ENCODE results near the gene AEBP1. TPM values are rescaled to one million over a fixed set of nuclear protein-coding genes. Genes with fewer than 3 reads are reported as not detected.
"Not testable (repeated sequence)": the region's sequence is repeated elsewhere in the genome, so short reads cannot be mapped to it uniquely, and the experiment has no call there.

Gene AEBP1
- total RNA-seq, 2 donors from 2014 or later: 1.2 to 5.3 TPM

DNA sequence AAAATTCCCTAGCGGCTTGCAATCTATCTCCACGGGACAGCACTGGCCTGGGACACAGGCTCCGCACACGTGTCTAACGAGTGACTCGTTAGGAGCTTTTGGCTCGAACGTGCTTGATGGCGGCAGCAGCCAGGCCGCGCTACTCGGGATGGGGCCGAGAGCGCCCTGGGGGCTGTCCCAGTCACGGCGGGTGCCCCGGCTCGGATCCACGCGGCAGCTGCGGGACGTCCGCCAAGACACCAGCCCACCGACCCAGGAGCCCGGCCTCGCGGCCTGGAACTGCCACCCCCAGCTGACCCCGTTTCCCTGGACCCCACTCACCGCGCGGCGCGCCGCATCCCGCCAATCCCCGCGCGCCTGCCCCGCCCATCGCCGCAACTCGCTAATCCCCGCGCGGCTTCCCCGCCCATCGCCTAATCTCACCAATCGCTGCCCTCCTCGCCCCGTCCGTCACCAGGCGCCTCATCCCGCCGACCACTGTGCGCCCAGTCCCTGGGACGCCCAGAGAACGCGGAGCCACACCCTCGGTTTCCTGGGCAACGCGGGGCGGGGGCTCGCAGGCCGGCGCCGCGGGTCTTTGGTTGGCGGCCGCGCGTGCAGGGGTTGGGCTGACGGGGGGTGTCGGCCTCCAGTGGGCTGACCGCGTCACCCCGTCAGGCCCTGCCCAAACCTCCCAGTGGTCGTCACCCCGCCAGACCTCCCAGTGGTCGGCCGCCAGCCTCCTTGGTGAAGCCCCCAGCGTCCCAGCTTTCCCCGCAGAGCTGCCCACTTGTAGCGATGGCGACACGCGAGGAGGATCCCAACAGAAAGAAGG is 19.3 kb downstream of the AEBP1 start, which contains the start of gene POLD2:
Gene POLD2 (minus strand): TSS at position 359 of the 814 bp plus-strand sequence. CDS start 1,495 bp downstream, outside the sequence.
- Mint-ChIP-seq H3K36me3 (ENCODE audit: low read depth) (peaks cover 44% of the 10 kb centered on the region), H3K4me1 (peaks cover 20% of the 10 kb centered on the region), H3K4me3 (peak within 1 kb of the TSS; percentile 85), H3K27ac (peak within 1 kb of the TSS; percentile 93), H3K9me3 (no peaks in the 10 kb centered on the region), H3K27me3 (no peaks in the 10 kb centered on the region)
- ATAC-seq (replicated peaks): peak; percentile 100

DNA sequence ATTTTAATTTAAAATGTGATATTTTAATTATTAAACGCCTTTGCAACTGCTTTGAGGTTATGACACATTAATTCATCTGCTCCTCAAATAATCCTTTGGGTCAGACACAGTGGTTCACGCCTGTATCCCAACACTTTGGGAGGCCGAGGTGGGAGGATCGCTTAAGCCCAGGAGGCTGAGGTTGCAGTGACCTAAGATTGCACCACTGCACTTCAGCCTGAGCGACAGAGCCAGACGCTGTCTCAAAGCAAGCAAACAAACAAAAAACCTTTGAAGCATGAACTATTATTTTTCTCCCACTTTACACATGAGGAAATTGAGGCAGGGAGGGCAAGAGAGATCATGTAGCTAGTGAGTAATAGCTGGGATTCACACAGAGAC is 20.7 kb downstream of the AEBP1 start:
- peak overlapping the region; percentile 85 for H3K4me3 Mint-ChIP-seq
- peaks cover 16% of the 10 kb centered on the region for H3K4me1 Mint-ChIP-seq
- no peaks in the 10 kb centered on the region for H3K9me3 Mint-ChIP-seq
- no peak overlapping the region for H3K27ac Mint-ChIP-seq
- peaks cover 29% of the 10 kb centered on the region for H3K36me3 Mint-ChIP-seq (ENCODE audit: low read depth)
- H3K27me3 Mint-ChIP-seq: no peaks in the 10 kb centered on the region
- no peak for ATAC-seq (replicated peaks)

DNA sequence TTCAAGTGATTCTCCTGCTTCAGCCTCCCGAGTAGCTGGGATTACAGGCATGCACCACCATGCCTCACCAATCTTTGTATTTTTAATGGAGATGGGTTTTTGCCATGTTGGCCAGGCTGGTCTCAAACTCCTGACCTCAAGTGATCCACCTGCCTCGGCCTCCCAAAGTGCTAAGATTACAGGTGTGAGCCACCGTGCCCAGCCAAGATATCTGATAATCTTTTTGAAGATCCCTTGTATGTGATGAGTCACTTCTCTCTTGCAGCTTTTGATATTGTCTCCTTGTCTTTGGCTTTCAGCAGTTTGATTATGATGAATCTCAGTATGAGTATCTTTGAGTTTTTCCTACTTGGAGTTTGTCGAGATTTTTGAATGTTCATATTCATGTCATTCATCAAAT is 22.4 kb downstream of the AEBP1 start:
- H3K27me3 Mint-ChIP-seq; H3K27ac Mint-ChIP-seq; H3K4me3 Mint-ChIP-seq; H3K9me3 Mint-ChIP-seq; ATAC-seq (replicated peaks): not testable (repeated sequence)
- H3K36me3 Mint-ChIP-seq (ENCODE audit: low read depth): peaks cover 12% of the 10 kb centered on the region
- peaks cover 10% of the 10 kb centered on the region for H3K4me1 Mint-ChIP-seq

DNA sequence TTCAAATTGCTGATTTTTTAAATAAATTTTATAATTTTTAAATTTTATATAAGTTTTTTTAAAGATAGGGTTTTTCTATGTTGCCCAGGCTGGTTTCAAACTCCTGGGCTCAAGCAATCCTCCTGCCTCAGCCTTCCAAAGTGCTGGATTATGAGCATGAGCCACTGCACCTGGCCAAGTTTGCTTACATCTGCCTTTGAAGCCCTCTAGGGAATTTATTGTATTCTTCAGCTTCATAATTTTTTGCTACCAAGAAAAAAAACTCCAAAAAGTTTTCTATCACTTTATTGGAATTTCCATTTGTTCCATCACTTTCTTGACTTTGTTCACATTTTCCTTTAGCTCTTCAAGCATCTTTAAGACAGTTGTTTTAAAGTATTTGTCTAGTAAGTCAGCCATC is 23.0 kb downstream of the AEBP1 start:
- peaks cover 10% of the 10 kb centered on the region for H3K4me1 Mint-ChIP-seq
- no peak for ATAC-seq (replicated peaks)
- no peak overlapping the region for H3K4me3 Mint-ChIP-seq
- no peaks in the 10 kb centered on the region for H3K9me3 Mint-ChIP-seq
- no peaks in the 10 kb centered on the region for H3K27me3 Mint-ChIP-seq
- H3K36me3 Mint-ChIP-seq (ENCODE audit: low read depth): peaks cover 7% of the 10 kb centered on the region
- no peak overlapping the region for H3K27ac Mint-ChIP-seq

DNA sequence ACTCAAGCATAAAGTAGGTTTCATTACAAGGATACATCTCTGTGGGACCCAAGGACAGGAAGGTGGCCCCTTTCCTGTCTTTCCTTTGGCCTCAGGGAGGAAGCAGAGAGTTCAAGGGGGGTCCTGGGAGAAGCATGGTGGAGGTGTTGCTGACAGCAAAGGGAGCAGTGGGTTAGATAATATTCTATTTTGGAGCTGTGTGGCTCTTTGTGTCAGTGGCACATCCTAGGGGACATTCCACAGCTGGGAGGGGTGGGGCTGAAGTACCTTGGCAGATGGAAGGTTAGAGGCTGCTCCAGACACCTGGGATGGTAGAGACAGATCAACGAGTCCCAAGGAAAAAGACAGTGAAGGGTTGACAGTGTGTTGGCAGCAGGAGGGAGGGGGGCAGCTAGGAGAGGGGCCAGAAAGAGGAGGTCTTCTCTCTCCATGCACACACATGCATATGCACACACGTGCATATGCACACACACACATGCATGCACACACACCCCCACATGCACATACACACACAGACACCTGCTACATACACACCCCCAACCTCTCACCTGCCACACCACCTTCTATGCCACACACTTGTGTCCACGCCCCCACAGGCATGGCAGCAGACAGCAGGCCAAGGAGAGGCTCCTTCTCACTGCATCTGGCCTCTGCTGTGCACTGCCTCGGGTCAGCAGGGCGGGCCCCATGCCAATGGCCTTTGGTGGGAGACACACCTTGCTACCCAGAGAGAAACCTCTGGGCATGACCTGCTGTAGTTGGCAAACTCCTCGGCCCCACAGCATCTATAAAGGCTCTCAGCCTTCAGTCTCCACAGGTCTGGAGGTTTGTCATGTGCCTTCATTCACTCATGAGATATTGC is 24.8 kb downstream of the AEBP1 start:
- Mint-ChIP-seq H3K27ac (peak overlapping the region; percentile 54), H3K4me3 (no peak overlapping the region), H3K9me3 (no peaks in the 10 kb centered on the region), H3K27me3 (no peaks in the 10 kb centered on the region), H3K36me3 (ENCODE audit: low read depth) (no peaks in the 10 kb centered on the region), H3K4me1 (peaks cover 3% of the 10 kb centered on the region)
- no peak for ATAC-seq (replicated peaks)

DNA sequence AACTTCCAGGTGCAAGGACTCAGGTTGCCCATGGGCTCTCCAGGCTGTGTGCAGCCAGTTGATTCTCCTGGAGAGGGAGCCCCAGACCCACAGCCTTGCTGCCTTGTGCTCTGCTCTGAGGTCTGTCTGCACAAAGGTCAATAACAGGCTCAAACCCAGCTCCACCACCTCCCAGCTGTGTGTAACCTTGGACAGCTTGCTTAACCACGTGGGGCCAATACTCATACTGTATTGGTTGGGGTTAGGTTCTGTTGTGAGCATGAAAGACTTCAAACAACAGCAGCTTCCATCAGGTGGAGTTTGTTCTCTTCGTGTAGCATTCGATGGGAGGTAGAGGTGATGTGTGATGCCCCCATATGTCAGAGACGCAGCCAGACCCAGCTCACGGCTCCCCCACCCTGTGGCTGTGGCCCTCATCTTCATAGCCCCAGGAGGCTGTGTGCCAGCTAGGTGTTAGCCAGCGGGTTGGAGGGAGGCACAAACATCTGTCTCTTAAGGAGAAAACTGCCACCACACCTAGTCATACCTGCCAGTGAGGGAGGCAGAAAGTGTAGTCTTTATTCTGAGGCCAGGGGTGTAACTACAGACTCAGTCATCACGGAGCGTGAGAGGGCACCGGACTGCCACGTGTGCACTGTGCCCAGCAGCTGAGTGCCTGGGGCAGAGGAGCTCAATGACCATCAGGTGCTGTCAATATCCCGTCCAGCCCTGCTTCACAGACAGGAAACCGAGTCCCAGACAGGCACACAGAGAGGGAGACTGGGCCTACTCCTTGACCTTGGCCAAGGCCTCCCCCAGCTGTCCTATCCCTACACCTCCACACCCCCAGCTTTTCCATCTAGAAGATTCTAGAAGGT is 27.3 kb downstream of the AEBP1 start:
- Mint-ChIP-seq H3K27ac (peak overlapping the region; percentile 75), H3K9me3 (no peaks in the 10 kb centered on the region)

DNA sequence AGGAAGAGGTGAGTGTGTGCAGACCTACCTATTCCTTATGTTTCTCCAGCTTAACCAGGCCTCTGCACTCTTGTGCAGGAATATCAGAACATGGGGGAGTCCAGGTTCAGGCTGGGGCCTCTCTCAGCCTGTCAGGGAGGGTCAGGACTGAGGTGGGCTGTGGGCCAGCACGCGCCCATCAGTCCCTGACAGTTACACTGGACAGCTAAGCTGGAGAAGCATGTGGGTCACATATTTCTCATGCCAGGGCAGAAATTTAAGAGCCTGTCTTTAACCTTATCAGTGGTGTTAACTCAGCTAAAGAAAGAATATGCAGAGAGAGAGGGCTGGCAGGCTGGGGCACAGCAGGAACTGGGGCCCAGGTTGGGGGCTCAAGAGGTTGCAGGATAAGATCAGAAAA is 27.9 kb downstream of the AEBP1 start:
- Mint-ChIP-seq H3K27me3 (no peaks in the 10 kb centered on the region), H3K4me1 (no peaks in the 10 kb centered on the region)

More for the DNA sequence above, 27.3 kb downstream of the AEBP1 start:
- no peaks in the 10 kb centered on the region for H3K4me1 Mint-ChIP-seq
- peak; percentile 19 for ATAC-seq (replicated peaks)
- no peaks in the 10 kb centered on the region for H3K27me3 Mint-ChIP-seq
- H3K36me3 Mint-ChIP-seq (ENCODE audit: low read depth): no peaks in the 10 kb centered on the region
- no peak overlapping the region for H3K4me3 Mint-ChIP-seq

DNA sequence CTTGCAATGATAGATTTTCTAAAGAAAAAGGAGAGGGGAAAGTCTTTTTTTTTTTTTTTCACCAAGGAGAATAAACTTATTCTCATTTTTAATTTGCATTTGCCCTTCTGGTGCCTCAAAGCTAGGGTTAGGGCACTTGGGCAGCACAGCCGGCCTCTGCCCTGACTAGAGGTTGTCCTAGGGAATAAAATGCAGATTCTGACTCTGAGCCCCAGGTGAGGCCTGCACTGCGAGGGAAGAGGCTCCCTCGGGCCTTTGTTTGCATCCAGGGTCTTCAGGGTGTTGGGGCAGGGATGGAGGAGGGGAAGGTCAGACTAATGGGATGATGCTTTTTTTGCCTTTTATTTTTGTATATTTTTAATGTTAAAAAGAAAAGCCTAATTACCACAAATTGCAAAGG is 29.1 kb downstream of the AEBP1 start:
- Mint-ChIP-seq H3K27me3 (no peaks in the 10 kb centered on the region), H3K9me3 (no peaks in the 10 kb centered on the region), H3K36me3 (ENCODE audit: low read depth) (no peaks in the 10 kb centered on the region), H3K4me3 (no peak overlapping the region), H3K4me1 (no peaks in the 10 kb centered on the region), H3K27ac (no peak overlapping the region)
- ATAC-seq (replicated peaks): no peak

More for the DNA sequence above, 27.9 kb downstream of the AEBP1 start:
- Mint-ChIP-seq H3K36me3 (ENCODE audit: low read depth) (no peaks in the 10 kb centered on the region), H3K27ac (peak overlapping the region; percentile 75), H3K9me3 (no peaks in the 10 kb centered on the region), H3K4me3 (no peak overlapping the region)
- ATAC-seq (replicated peaks): no peak

DNA sequence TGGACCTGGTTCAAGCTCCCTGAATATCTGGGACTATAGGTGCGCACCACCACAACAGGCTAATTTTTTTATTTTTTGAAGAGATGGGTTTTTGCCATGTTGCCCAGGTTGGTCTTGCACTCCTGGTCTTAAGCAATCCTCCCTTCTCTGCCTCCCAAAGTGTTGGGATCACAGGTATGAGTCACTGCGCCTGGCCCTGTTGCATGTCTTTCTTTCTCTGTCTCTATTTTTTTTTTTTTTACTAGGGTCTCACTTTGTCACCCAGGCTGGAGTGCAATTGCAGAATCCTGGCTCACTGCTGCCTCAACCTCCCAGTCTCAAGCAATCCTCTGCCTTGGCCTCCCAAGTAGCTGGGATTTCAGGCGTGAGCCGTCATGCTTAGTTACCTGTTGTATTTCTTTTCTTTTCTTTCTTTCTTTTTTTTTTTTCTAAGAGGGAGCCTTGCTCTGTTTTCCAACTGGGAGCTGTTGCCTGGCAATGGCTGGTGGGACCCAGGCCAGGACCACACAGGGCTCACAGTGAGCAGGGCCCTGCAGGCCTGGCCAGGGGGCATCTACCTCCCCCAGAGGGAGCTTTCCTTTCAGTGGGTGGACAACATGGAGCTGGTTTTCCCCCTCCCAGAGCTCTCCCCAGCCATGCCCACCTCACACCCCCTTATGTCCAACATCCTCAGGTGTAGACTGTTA is 30.9 kb downstream of the AEBP1 start:
- Mint-ChIP-seq H3K36me3 (ENCODE audit: low read depth) (no peaks in the 10 kb centered on the region), H3K27me3 (no peaks in the 10 kb centered on the region), H3K9me3 (no peaks in the 10 kb centered on the region), H3K27ac (no peak overlapping the region), H3K4me1 (no peaks in the 10 kb centered on the region), H3K4me3 (no peak overlapping the region)
- no peak for ATAC-seq (replicated peaks)

DNA sequence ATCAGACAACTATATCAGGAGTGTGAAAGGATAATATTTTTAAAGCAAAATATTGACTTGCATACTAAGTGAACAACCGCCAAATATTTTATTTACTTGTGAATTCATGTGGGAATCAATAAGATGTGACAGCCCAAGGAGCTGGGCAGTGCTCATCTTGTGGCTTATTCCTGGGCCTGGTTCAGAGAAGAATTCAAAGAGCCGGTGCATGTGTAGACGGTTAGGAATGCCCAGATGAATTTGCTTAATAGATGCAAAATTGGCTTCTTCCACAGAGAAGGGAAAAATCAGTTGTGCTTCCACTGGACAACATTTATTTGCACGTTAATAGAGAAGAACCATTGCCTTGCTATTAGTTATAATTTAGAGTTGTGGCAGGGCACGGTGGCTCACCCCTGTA is 32.6 kb downstream of the AEBP1 start:
- H3K4me3 Mint-ChIP-seq: no peak overlapping the region
- H3K36me3 Mint-ChIP-seq (ENCODE audit: low read depth): no peaks in the 10 kb centered on the region
- ATAC-seq (replicated peaks): no peak

DNA sequence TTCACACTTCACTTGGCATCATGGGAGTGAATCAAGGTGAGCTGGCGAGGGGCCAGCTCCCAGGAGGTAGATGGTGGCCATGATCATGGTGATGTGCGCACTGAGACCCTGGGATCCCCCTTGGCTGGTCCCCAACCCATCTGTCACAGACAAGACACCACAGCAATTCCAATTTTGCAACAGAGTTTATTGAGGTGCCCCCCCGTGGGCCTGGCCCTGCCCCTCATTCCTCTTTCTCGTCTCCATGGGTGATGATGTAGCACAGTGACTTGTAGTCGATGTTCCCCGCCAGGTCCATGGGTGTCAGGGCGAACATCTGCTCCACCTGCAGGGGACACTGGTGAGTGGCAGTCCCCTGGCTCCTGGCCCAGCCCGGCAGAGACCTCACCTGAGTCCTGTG is 34.6 kb downstream of the AEBP1 start:
- Mint-ChIP-seq H3K27me3 (no peaks in the 10 kb centered on the region), H3K4me1 (no peaks in the 10 kb centered on the region), H3K27ac (no peak overlapping the region), H3K4me3 (no peak overlapping the region), H3K9me3 (no peaks in the 10 kb centered on the region), H3K36me3 (ENCODE audit: low read depth) (no peaks in the 10 kb centered on the region)
- no peak for ATAC-seq (replicated peaks)

More for the DNA sequence above, 32.6 kb downstream of the AEBP1 start:
- Mint-ChIP-seq H3K27ac (no peak overlapping the region), H3K9me3 (no peaks in the 10 kb centered on the region), H3K27me3 (no peaks in the 10 kb centered on the region), H3K4me1 (no peaks in the 10 kb centered on the region)

DNA sequence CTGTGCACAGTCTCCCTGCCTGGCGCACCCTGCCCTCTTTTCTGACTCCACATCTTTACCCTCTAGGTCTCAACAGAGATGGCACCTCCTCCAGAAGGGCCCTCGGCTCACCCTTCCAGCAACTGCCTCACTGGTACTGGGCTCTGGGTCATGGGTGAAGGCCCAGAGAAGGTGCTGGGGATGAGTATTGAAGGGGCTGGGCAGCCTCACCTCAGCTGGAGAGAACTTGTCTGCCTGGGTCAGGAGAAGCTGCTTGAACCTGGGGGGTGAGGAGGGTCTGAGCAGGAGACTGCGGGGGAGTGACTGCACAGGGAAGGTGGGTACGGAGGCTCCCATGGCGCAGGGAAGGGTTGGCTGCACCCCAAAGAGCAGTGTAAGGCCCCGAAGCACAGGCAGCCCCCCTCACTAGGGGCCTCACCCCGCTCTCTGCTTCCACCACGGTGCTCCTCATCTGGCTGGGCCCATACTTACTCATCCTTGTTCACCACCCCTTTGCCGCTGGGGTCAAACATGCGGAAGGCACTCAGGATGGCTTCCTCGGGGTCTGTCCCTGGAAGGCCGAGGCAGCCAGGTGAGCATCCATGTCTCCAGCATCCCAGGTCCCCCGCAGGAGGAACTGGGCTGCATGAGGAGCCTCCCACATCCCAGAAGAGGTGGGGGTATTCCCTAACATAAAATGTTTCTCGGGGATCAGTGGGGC is 35.3 kb downstream of the AEBP1 start:
- no peak overlapping the region for H3K27ac Mint-ChIP-seq
- no peaks in the 10 kb centered on the region for H3K4me1 Mint-ChIP-seq
- ATAC-seq (replicated peaks): no peak
- no peaks in the 10 kb centered on the region for H3K36me3 Mint-ChIP-seq (ENCODE audit: low read depth)
- no peaks in the 10 kb centered on the region for H3K9me3 Mint-ChIP-seq
- no peak overlapping the region for H3K4me3 Mint-ChIP-seq
- no peaks in the 10 kb centered on the region for H3K27me3 Mint-ChIP-seq

DNA sequence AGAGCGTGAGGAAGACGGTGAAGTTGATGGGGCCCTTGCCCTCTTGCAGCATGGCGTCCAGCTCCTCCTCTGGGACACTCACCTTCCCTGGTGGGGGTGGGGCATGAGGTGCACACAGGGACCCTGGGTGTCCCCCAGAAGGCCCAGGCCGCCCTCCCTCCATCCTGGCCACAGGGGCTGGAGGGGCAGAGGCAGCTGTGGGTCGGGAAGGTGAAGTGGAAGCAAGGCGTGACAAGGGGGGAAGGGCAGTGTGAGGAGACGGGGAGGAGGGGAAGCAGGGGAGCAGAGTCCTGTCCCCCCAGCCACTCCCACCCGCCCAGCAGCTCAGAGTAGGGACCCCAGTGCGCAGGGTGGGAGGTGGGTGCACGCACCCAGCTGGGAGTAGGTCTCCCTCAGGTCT is 36.2 kb downstream of the AEBP1 start:
- Mint-ChIP-seq H3K9me3 (no peaks in the 10 kb centered on the region), H3K4me3 (no peak overlapping the region), H3K27me3 (no peaks in the 10 kb centered on the region), H3K4me1 (no peaks in the 10 kb centered on the region), H3K36me3 (ENCODE audit: low read depth) (no peaks in the 10 kb centered on the region), H3K27ac (no peak overlapping the region)
- ATAC-seq (replicated peaks): no peak
